GM19238 (cell line): ENCODE measurements around the gene SETD6.
"Not testable (repeated sequence)": the region's sequence is repeated elsewhere in the genome, so short reads cannot be mapped to it uniquely, and the experiment has no call there.

Source experiments
- DNase-seq: peaks from one replicate; pipeline ENCODE4 v3.0.0; 2011; ENCODE audit warnings: low spot score; ENCODE audit not compliant: insufficient read length

SETD6 gene

GRCh38 chr16:58515125-58515870 lies at the start of gene SETD6:
SETD6 (plus strand) TSS chr16:58515517; CDS start chr16:58515538, 21 bp downstream.
- peak; percentile 76 for DNase-seq

- no peak for DNase-seq
Observed at GRCh38 chr16:58465817-58466216, 49.5 kb upstream of the SETD6 start.

GRCh38 chr16:58466396-58466795 lies 48.9 kb upstream of the SETD6 start:
- no peak for DNase-seq

GRCh38 chr16:58467905-58468304 lies 47.4 kb upstream of the SETD6 start:
- DNase-seq, result no peak

- DNase-seq, result no peak
Observed at GRCh38 chr16:58471209-58471975, 43.9 kb upstream of the SETD6 start.

GRCh38 chr16:58472266-58472665 lies 43.1 kb upstream of the SETD6 start:
- no peak for DNase-seq

- no peak for DNase-seq
Observed at GRCh38 chr16:58472827-58473226, 42.5 kb upstream of the SETD6 start.

- no peak for DNase-seq
Observed at GRCh38 chr16:58474296-58474695, 41.0 kb upstream of the SETD6 start.

- DNase-seq, result no peak
Observed at GRCh38 chr16:58475091-58475619, 40.2 kb upstream of the SETD6 start.

GRCh38 chr16:58476791-58477190 lies 38.5 kb upstream of the SETD6 start:
- DNase-seq, result no peak

GRCh38 chr16:58478427-58478826 lies 36.9 kb upstream of the SETD6 start:
- DNase-seq, result no peak

- DNase-seq, result no peak
Observed at GRCh38 chr16:58481226-58481869, 34.0 kb upstream of the SETD6 start.

GRCh38 chr16:58481931-58482330 lies 33.4 kb upstream of the SETD6 start:
- no peak for DNase-seq

- no peak for DNase-seq
Observed at GRCh38 chr16:58485184-58485887, 30.0 kb upstream of the SETD6 start.

GRCh38 chr16:58487566-58488351 lies 27.6 kb upstream of the SETD6 start:
- DNase-seq, result peak; percentile 87

- no peak for DNase-seq
Observed at GRCh38 chr16:58488531-58488930, 26.8 kb upstream of the SETD6 start.

GRCh38 chr16:58490065-58490464 lies 25.3 kb upstream of the SETD6 start:
- no peak for DNase-seq

GRCh38 chr16:58490539-58490938 lies 24.8 kb upstream of the SETD6 start:
- not testable (repeated sequence) for DNase-seq

- DNase-seq, result no peak
Observed at GRCh38 chr16:58492066-58492465, 23.3 kb upstream of the SETD6 start.

GRCh38 chr16:58492735-58493134 lies 22.6 kb upstream of the SETD6 start:
- DNase-seq, result no peak
